ENCODE data around the gene TRIM27.
"Not testable (repeated sequence)": the region's sequence is repeated elsewhere in the genome, so short reads cannot be mapped to it uniquely, and the experiment has no call there.

The TRIM27 gene

DNA sequence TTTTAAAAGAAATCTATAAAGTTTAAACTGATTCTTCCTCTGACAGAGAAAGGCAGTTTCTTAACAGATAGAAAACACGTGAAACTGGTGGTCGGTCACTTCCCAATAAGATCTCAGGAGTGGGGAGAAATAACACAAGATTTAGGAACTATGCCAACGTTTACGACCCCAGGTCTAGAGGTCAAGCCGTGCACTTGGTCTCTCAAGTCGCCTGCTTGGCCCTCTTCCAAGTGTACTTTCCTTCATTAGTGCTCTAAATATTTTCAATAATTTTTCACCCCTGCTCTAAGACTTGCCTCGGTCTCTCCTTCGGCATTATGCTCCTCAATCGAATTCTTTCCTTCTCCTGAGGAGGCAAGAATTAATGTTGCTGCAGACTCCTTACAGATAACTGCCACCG is 61.7 kb downstream of the TRIM27 start:
- DNase-seq: no peak

DNA sequence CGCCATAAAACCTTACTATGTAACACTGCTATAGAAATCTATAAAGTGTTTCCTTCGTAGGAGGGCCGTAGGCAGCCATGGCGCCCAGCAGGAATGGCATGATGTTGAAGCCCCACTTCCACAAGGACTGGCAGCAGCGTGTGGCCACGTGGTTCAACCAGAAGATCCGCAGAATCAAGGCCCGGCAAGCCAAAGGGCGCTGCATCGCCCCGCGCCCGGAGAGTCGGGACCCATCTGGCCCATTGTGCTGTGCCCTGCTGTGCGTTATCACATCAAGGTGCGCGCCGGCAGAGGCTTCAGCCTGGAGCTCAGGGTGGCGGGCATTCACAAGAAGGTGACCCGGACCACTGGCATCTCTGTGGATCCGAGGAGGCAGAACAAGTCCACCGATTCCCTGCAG is 62.4 kb downstream of the TRIM27 start:
- DNase-seq: no peak

DNA sequence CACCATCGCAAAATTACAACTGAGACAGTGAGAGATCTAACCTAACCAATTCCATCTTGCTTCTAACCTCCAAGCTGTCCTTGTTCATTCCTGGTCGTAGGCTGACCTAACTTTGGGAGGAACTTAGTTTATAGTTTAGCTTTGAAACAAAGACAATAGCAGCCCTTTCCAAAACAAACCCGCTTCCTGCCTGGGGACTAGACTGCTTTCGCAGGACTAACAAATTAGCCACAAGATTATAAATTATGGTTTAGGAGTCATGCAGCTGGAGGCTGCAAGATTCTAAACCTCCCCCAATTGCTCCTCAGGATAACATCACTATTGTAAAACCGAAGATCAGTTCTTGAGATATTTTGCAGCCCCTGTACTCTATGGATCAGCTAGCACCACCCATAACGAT is 63.2 kb downstream of the TRIM27 start:
- no peak for DNase-seq

DNA sequence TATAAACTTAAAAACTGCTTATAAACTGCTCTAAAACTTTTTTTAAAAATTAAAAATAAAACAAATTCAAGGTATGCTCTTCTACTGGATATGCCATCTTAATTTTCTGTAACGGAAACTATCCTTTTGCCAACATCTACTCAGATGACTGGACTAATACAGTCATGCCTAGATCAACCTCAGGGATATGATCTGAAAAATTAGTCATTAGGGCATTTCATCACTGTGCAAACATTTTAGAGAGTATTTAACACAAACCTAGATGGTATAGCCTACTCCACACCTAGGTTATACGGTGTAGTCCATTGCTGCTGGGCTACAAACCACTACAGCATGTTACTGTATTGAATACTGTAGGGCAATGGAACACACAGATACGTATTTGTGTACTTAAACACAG is 64.8 kb downstream of the TRIM27 start:
- no peak for DNase-seq

DNA sequence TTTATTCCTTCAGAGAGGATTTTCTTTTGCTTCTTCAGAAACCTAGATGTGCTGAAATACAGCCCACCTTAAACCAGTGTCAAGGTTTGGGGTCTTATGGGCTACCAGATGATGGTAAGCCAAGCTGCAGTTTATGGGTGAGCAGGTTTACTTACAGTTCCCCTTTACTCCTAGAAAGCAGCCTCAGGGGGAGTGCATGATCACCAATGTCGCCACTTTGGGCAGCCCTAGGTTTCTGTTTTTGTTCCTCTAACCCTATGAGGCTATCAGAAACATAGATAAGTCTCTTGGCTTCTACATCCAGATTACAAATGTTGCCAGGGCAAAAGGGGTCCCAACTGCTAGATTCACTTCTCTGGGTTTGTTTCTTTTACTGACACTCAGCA is 67.2 kb downstream of the TRIM27 start:
- no peak for DNase-seq

DNA sequence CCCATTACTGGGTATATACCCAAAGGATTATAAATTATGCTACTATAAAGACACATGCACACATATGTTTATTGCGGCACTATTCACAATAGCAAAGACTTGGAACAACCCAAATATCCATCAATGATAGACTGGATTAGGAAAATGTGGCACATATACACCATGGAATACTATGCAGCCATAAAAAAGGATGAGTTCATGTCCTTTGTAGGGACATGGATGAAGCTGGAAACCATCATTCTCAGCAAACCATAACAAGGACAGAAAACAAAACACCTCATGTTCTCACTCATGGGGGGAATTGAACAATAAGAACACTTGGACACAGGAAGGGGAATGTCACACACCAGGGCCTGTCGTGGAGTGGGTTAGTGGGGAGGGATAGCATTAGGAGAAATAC is 69.4 kb downstream of the TRIM27 start:
- DNase-seq: not testable (repeated sequence)

All from Kasumi-1 (cell line).